Activated CD8-positive, alpha-beta T cell treated with anti-CD3 and anti-CD28 coated beads for 36 hours (primary cell): ENCODE results near the gene PRKCE. TPM values are rescaled to one million over a fixed set of nuclear protein-coding genes. Genes with fewer than 3 reads are reported as not detected.

Experiments
- ATAC-seq: fragments of 200-7000 bp; cut with Tn5 transposase; one replicate; pipeline ENCODE4 v1.10.0; 2021; ENCODE audit warnings: mild to moderate bottlenecking, moderate library complexity
- CTCF ChIA-PET: fragments of 350-600 bp; sonication (Branson Sonifier 250); formaldehyde crosslinking; loops from one replicate; lab custom pipeline; 2021; ENCODE audit warnings: antibody characterized with exemption; lab: Charles Lee
- POLR2A ChIA-PET: fragments of 350-600 bp; sonication (Branson Sonifier 250); formaldehyde crosslinking; loops from one replicate; lab custom pipeline; 2021; ENCODE audit warnings: antibody characterized with exemption; lab: Charles Lee
- DNase-seq: peaks from one replicate; pipeline ENCODE4 v3.0.0-alpha.2; 2020
- H3K27ac Mint-ChIP-seq: one replicate; pipeline ENCODE4 v1.8.0; 2021; ENCODE audit warnings: mild to moderate bottlenecking, mixed read lengths
- H3K27me3 Mint-ChIP-seq: one replicate; pipeline ENCODE4 v1.8.0; 2021; ENCODE audit warnings: mixed read lengths
- H3K36me3 Mint-ChIP-seq: one replicate; pipeline ENCODE4 v1.8.0; 2021; ENCODE audit warnings: low read depth, mixed read lengths
- H3K4me1 Mint-ChIP-seq: one replicate; pipeline ENCODE4 v1.8.0; 2021; ENCODE audit warnings: low read depth, mixed read lengths
- H3K4me3 Mint-ChIP-seq: one replicate; pipeline ENCODE4 v1.8.0; 2021; ENCODE audit warnings: mild to moderate bottlenecking, moderate library complexity, mixed read lengths
- H3K9me3 Mint-ChIP-seq: one replicate; pipeline ENCODE4 v1.8.0; 2021; ENCODE audit warnings: mixed read lengths
- intact Hi-C: fragments of 100-400 bp; cut with micrococcal nuclease; formaldehyde crosslinking; loops from one replicate; pipeline ENCODE4 v1.10.0; 2022
- total RNA-seq, 2 experiments: library from RNA; stranded (reverse); gene quantifications; one replicate each; pipeline ENCODE4 v1.2.3, GENCODE V29; 2021
- TF ChIP-seq, protein P1 (sequence below): fragments of 200-600 bp; IDR thresholded peaks from one replicate; pipeline ENCODE4 v1.8.0; 2022; ENCODE audit warnings: antibody characterized with exemption, mild to moderate bottlenecking

PRKCE gene
- total RNA-seq, 2 experiments from 2014 or later = 11.5 to 11.9 TPM

DNA sequence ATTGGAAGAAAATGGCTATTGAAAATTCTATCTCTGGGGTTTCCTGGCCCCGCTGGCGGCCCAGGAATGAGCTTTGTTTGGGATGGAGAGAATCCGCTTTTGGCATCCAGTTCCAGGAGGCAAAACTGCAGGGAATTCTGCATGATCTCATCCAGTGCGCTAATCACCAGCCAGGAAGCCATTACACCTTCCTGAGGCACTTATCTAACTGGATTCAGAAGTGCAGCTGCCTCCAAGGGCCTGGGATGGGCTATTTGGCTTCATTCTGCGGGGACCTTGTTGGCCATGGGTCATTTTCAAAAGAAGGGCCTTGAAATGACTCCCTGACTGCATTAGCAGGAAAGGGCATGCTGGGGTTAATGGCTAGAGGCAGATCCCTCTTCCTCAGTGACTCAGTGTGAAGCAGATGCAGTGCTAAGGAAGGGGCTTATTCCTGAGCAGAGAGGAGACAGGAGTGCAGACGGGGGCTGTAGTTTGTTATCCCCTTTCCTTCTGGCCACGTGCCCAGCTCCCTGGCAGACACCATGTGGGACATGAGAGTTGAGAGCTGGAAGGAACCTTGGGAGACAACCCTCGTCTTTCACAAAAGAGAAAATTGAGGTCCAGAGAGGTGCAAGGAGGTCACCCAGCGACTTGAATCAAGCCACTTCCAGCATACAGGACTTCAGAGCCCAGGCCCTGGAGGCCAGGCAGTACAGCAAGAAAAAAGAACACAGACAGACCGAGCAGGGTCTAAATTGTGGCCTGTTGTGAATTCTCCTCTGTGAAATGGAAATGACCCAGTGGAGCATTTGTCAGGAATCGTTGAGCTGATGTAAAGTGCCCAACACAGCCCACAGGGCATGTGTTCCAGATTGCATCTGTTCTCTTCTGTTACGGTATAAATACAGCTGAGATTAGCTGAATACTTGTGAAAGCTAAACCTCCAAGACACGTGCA is 161.8 kb downstream of the PRKCE start:
- TF ChIP-seq, protein P1, sequence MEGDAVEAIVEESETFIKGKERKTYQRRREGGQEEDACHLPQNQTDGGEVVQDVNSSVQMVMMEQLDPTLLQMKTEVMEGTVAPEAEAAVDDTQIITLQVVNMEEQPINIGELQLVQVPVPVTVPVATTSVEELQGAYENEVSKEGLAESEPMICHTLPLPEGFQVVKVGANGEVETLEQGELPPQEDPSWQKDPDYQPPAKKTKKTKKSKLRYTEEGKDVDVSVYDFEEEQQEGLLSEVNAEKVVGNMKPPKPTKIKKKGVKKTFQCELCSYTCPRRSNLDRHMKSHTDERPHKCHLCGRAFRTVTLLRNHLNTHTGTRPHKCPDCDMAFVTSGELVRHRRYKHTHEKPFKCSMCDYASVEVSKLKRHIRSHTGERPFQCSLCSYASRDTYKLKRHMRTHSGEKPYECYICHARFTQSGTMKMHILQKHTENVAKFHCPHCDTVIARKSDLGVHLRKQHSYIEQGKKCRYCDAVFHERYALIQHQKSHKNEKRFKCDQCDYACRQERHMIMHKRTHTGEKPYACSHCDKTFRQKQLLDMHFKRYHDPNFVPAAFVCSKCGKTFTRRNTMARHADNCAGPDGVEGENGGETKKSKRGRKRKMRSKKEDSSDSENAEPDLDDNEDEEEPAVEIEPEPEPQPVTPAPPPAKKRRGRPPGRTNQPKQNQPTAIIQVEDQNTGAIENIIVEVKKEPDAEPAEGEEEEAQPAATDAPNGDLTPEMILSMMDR = no peak
- DNase-seq = no peak
- POLR2A ChIA-PET = interaction anchor here (1.3 kb wide), 1 partner anchor 19 kb away, joined by 4 read pairs; no protein-coding TSS in a partner anchor
- Mint-ChIP-seq H3K27me3 (no peaks in the 10 kb centered on the region), H3K9me3 (no peaks in the 10 kb centered on the region), H3K4me1 (no peaks in the 10 kb centered on the region), H3K36me3 (no peaks in the 10 kb centered on the region), H3K4me3 (no peak overlapping the region), H3K27ac (no peak overlapping the region)
- no peak for ATAC-seq
- intact Hi-C loops = no loop called here
- CTCF ChIA-PET = no interaction called here

DNA sequence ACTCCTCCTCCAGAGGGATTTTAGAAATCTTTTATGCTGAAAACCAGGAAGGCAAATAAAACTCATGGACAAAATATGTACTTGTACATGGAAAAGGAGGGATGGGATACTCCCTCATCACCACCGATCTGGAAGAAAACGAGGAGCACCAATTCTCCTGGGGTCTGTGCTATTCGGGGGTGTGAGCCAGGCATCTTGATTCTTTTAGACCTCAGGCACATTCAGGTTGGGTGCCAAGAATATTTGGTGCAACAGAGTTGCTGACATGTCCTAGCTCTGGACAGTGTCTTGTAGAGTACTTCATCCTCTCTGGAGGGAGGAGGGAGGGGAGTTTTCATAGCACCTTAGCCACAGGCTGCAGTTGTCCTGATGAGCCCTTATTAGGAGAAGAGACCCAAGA is 163.0 kb downstream of the PRKCE start:
- H3K4me3 Mint-ChIP-seq = no peak overlapping the region
- CTCF ChIA-PET = no interaction called here

DNA sequence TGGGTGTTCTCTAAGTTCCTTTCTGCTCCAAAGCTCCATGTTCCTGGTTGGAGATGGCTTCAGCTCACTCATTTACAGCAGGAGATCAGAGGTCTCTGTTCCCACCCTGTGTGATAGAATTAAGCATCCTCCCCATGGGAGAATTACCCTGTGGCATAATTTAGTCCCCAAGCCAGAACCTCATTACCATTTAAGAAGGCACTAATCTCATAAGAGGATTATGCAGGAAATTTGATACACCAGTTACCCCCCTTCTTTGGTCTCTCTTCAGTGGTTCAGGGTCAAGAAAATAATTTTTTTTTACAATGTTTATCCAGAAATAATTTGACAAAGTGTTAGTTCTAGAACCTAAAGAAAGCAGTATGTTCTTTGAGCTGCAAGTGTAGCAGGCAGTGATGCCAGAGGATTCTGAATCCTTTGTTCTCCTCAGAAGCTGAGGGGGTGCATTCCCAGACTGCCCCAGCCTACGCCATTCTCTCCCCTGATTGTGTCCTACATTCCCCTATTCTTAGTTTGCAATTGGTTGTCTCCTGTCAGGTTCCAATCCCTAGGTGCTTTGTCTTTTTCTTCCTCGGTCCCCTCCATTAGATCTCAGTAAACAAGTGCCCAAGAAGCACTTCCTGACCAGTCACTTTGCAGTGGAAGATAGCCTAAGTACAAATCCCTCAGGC is 163.6 kb downstream of the PRKCE start:
- ChIA-PET POLR2A (no interaction called here), CTCF (no interaction called here)
- Mint-ChIP-seq H3K9me3 (no peaks in the 10 kb centered on the region), H3K27me3 (no peaks in the 10 kb centered on the region), H3K4me3 (no peak overlapping the region), H3K36me3 (no peaks in the 10 kb centered on the region), H3K27ac (no peak overlapping the region), H3K4me1 (peaks cover 4% of the 10 kb centered on the region)
- TF ChIP-seq, protein P1 = no peak
- intact Hi-C loops = no loop called here
- ATAC-seq = no peak
- DNase-seq = no peak

More for the DNA sequence above, 163.0 kb downstream of the PRKCE start:
- ATAC-seq (no peak), DNase-seq (no peak)
- POLR2A ChIA-PET = no interaction called here
- no peaks in the 10 kb centered on the region for H3K4me1 Mint-ChIP-seq
- no peaks in the 10 kb centered on the region for H3K36me3 Mint-ChIP-seq
- TF ChIP-seq, protein P1 = no peak
- H3K27me3 Mint-ChIP-seq = no peaks in the 10 kb centered on the region
- no peak overlapping the region for H3K27ac Mint-ChIP-seq
- intact Hi-C loops = no loop called here
- H3K9me3 Mint-ChIP-seq = no peaks in the 10 kb centered on the region

DNA sequence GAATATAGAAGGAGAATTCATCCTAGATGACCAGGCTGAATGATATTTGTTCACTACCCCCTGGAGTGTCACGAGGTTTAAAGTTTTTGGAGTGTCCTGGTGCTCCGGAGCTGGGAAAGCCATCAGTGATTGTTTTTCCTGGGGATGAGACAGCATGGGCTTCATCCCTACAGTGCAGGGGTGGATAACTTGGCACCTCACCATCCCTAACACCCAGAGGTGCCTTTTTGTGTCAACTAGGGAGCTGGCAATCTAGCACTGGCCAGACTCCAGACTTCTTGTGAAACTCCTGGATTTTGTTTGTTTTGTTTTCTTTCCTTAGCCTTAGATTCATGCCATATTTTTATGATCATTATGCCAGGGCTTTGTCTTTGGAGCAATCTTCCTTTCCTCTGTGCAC is 164.8 kb downstream of the PRKCE start:
- ChIA-PET POLR2A (no interaction called here), CTCF (no interaction called here)
- TF ChIP-seq, protein P1 = no peak
- no peak overlapping the region for H3K27ac Mint-ChIP-seq
- intact Hi-C loops = no loop called here
- H3K4me3 Mint-ChIP-seq = no peak overlapping the region
- no peaks in the 10 kb centered on the region for H3K36me3 Mint-ChIP-seq
- no peaks in the 10 kb centered on the region for H3K27me3 Mint-ChIP-seq
- ATAC-seq = no peak
- DNase-seq = no peak
- no peaks in the 10 kb centered on the region for H3K9me3 Mint-ChIP-seq
- peaks cover 7% of the 10 kb centered on the region for H3K4me1 Mint-ChIP-seq

DNA sequence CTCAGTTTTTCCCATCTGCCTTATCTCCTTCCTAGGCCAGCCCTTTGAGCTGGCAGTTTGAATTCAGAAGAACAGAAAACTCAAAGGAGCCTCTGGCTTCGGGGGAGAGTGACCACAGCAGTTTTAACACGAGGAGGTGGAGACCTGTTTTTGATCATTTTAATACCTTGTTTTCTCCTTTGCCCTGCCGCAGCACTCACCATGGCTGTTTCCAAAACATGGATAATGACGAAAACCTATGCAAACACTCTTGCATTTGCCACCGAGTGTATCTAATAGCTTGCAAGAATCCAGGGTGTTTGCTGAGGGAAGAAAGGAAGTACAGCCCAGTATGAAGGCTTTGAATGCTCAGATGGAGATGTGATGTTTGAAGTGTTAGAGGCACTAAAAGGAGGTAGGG is 167.1 kb downstream of the PRKCE start:
- no peaks in the 10 kb centered on the region for H3K27me3 Mint-ChIP-seq
- H3K9me3 Mint-ChIP-seq = no peaks in the 10 kb centered on the region
- POLR2A ChIA-PET = no interaction called here
- no peak for ATAC-seq
- no peak for DNase-seq
- TF ChIP-seq, protein P1 = no peak
- H3K4me3 Mint-ChIP-seq = no peak overlapping the region
- H3K36me3 Mint-ChIP-seq = no peaks in the 10 kb centered on the region
- peaks cover 7% of the 10 kb centered on the region for H3K4me1 Mint-ChIP-seq
- no peak overlapping the region for H3K27ac Mint-ChIP-seq
- CTCF ChIA-PET = no interaction called here
- intact Hi-C loops = no loop called here
